A673 (cell line): ENCODE data around the gene CFAP100.

ENCODE experiments used
- EZH2 ChIP-seq: fragments of 200-600 bp; sonication (generic); IDR thresholded peaks from 2 replicates; pipeline ENCODE4 v1.6.1; 2017; ENCODE audit warnings: borderline replicate concordance, low read depth, mild to moderate bottlenecking, mixed read lengths, antibody characterized with exemption, low read length; ENCODE audit not compliant: poor library complexity, severe bottlenecking
- TF ChIP-seq, protein P1 (sequence below): fragments of 300-800, 200-600 bp; sonication (generic); conservative IDR thresholded peaks from 2 replicates; pipeline ENCODE4 v1.5.1; 2017; ENCODE audit warnings: low read depth, mild to moderate bottlenecking, antibody characterized with exemption, low read length, moderate library complexity, mixed read lengths

DNA sequence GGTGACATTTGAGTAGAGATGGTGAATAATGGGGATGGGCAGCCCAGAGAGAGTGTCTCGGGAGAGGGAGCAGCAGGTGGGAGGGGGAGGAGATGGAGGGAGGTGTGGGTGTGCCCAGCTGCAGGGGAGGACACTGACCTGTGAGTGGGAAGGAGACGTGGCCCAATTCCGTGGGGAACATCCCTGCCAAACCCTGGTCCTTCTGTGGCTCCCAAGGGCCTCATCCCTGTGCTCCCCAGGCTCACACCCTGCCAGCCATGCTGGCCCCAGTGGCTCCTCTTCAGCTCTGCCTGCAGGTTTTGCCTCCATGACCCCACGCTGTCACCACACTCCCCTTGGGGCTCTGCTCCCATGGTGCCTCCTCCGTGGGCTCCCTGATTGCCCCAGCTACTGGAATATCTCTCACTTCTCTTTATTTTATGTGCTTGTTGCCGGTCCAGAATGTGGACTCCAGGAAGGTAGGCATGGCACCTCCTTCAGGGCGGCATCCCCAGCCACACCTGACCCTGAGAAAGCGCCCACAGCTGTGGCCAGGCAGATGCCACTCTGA lies 7.0 kb downstream of the CFAP100 start:
- TF ChIP-seq, protein P1, sequence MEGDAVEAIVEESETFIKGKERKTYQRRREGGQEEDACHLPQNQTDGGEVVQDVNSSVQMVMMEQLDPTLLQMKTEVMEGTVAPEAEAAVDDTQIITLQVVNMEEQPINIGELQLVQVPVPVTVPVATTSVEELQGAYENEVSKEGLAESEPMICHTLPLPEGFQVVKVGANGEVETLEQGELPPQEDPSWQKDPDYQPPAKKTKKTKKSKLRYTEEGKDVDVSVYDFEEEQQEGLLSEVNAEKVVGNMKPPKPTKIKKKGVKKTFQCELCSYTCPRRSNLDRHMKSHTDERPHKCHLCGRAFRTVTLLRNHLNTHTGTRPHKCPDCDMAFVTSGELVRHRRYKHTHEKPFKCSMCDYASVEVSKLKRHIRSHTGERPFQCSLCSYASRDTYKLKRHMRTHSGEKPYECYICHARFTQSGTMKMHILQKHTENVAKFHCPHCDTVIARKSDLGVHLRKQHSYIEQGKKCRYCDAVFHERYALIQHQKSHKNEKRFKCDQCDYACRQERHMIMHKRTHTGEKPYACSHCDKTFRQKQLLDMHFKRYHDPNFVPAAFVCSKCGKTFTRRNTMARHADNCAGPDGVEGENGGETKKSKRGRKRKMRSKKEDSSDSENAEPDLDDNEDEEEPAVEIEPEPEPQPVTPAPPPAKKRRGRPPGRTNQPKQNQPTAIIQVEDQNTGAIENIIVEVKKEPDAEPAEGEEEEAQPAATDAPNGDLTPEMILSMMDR, result no peak
- TF ChIP-seq EZH2, result no peak
